Measurements from ENCODE around the gene MYO9B.

MYO9B gene

GRCh38 chr19:17149393-17150135, 74.0 kb downstream of the MYO9B start:
- Histone ChIP-seq H3K27me3 (ENCODE audit: insufficient read depth, low read length, poor library complexity) (no peaks in the 10 kb centered on the region), H3K9me3 (ENCODE audit: insufficient read depth, low read length, severe bottlenecking) (no peaks in the 10 kb centered on the region), H3K36me3 (ENCODE audit: insufficient read depth, low read length) (peaks cover 74% of the 10 kb centered on the region), H3K4me2 (ENCODE audit: insufficient read depth, low read length) (no peak overlapping the region), H3K27ac (ENCODE audit: low read length) (no peak overlapping the region), H3K4me3 (ENCODE audit: low read depth in 1 of 2, low read length in 2 of 2) (no peak overlapping the region), H4K20me1 (ENCODE audit: insufficient read depth, low read length) (0 out of 2 replicates have a peak, but pooled peaks cover 3% of the 10 kb centered on the region), H3K9ac (ENCODE audit: low read depth, low read length) (no peak overlapping the region; the same call in 1 of the 2 replicates), H3K4me1 (ENCODE audit: insufficient read depth, low read length) (no peaks in the 10 kb centered on the region), H3K79me2 (ENCODE audit: insufficient read depth, low read length) (peaks cover 9% of the 10 kb centered on the region; the same call in 1 of the 2 replicates), H2AFZ (ENCODE audit: low read depth, low read length) (no peak overlapping the region)
- DNase-seq = no peak
- TF ChIP-seq EZH2 (IDR thresholded peaks at IDR 0.05; ENCODE audit: borderline replicate concordance, low read depth, low read length, severe bottlenecking) = no peak
- TF ChIP-seq CTCF (IDR thresholded peaks at IDR 0.05; ENCODE audit: borderline replicate concordance, extremely low read depth, low read length, poor library complexity, severe bottlenecking) = no peak
- ATAC-seq (ENCODE audit: insufficient read depth, low read depth) = no peak

GRCh38 chr19:17153996-17154395, 78.4 kb downstream of the MYO9B start:
- H3K27ac ChIP-seq (ENCODE audit: low read length) = no peak overlapping the region
- no peaks in the 10 kb centered on the region for H3K27me3 ChIP-seq (ENCODE audit: insufficient read depth, low read length, poor library complexity)
- no peak overlapping the region for H2AFZ ChIP-seq (ENCODE audit: low read depth, low read length)
- no peaks in the 10 kb centered on the region for H4K20me1 ChIP-seq (ENCODE audit: insufficient read depth, low read length)
- H3K9me3 ChIP-seq (ENCODE audit: insufficient read depth, low read length, severe bottlenecking) = no peaks in the 10 kb centered on the region
- peaks cover 84% of the 10 kb centered on the region for H3K36me3 ChIP-seq (ENCODE audit: insufficient read depth, low read length)
- no peak overlapping the region for H3K4me2 ChIP-seq (ENCODE audit: insufficient read depth, low read length)
- H3K9ac ChIP-seq (ENCODE audit: low read depth, low read length) = no peak overlapping the region
- H3K4me3 ChIP-seq (ENCODE audit: low read depth in 1 of 2, low read length in 2 of 2) = no peak overlapping the region
- H3K4me1 ChIP-seq (ENCODE audit: insufficient read depth, low read length) = no peaks in the 10 kb centered on the region
- H3K79me2 ChIP-seq (ENCODE audit: insufficient read depth, low read length) = no peaks in the 10 kb centered on the region; the same call in 1 of the 2 replicates
- TF ChIP-seq CTCF (IDR thresholded peaks at IDR 0.05; ENCODE audit: borderline replicate concordance, extremely low read depth, low read length, poor library complexity, severe bottlenecking) (no peak), EZH2 (IDR thresholded peaks at IDR 0.05; ENCODE audit: borderline replicate concordance, low read depth, low read length, severe bottlenecking) (no peak)
- no peak for DNase-seq
- ATAC-seq (ENCODE audit: insufficient read depth, low read depth) = no peak

- Histone ChIP-seq H3K9me3 (ENCODE audit: insufficient read depth, low read length, severe bottlenecking) (no peaks in the 10 kb centered on the region), H3K36me3 (ENCODE audit: insufficient read depth, low read length) (peaks cover 84% of the 10 kb centered on the region), H4K20me1 (ENCODE audit: insufficient read depth, low read length) (no peaks in the 10 kb centered on the region), H3K4me2 (ENCODE audit: insufficient read depth, low read length) (no peak overlapping the region), H2AFZ (ENCODE audit: low read depth, low read length) (no peak overlapping the region), H3K79me2 (ENCODE audit: insufficient read depth, low read length) (no peaks in the 10 kb centered on the region), H3K27ac (ENCODE audit: low read length) (no peak overlapping the region), H3K27me3 (ENCODE audit: insufficient read depth, low read length, poor library complexity) (no peaks in the 10 kb centered on the region), H3K9ac (ENCODE audit: low read depth, low read length) (no peak overlapping the region), H3K4me1 (ENCODE audit: insufficient read depth, low read length) (no peaks in the 10 kb centered on the region), H3K4me3 (ENCODE audit: low read depth in 1 of 2, low read length in 2 of 2) (no peak overlapping the region)
- DNase-seq (no peak), ATAC-seq (ENCODE audit: insufficient read depth, low read depth) (no peak)
- TF ChIP-seq CTCF (IDR thresholded peaks at IDR 0.05; ENCODE audit: borderline replicate concordance, extremely low read depth, low read length, poor library complexity, severe bottlenecking) (no peak), EZH2 (IDR thresholded peaks at IDR 0.05; ENCODE audit: borderline replicate concordance, low read depth, low read length, severe bottlenecking) (no peak)
These were observed 79.7 kb downstream of the MYO9B start for GRCh38 chr19:17155251-17155650.

Measured in DND-41 (cell line).